Stimulated activated CD4-positive, alpha-beta T cell treated with anti-CD3 and anti-CD28 coated beads, Interleukin-4, amount 100 ng/mL, for 48 hours (primary cell): ENCODE data around the gene SLC25A34.

Source experiments
- DNase-seq, 2 donors: peaks; one replicate each; pipeline ENCODE4 v3.0.0-alpha.2; 2020; ENCODE audit warnings: low read depth in 2 of 2

SLC25A34 gene

DNA sequence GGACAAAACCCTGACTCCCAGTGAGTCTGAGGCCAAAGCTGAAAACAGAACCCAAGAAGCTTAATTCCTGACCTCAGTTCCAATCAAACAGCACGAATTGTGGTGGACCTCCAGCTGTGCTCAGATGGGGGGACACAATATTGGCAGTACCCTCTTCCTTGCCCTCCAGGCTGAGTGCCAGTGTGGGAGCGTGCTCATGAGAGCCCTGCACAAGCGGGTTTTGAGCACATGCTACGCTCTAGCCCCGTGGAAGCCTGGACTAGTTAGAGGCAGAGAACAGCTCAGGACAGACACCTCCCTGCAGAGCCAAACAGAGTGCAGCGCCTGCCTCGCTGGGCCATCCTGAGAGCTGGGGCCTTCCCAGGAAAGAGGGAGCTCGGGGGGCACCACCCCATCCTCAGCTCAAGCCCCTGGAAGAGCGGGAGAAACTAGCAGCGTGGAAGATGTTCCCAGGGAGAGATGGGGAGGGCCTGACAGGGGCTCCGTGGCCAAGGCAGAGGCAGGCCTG lies 2.8 kb upstream of the SLC25A34 start:
- no peak for DNase-seq

GRCh38 chr1:15733726-15734226 lies 2.3 kb upstream of the SLC25A34 start:
- no peak for DNase-seq

GRCh38 chr1:15734296-15734695 lies 1.8 kb upstream of the SLC25A34 start:
- DNase-seq, result no peak

- no peak for DNase-seq
These were observed 1.2 kb upstream of the SLC25A34 start for GRCh38 chr1:15734901-15735300.

GRCh38 chr1:15735304-15736037 lies 587 bp upstream of the SLC25A34 start:
- no peak for DNase-seq

GRCh38 chr1:15736892-15737261 lies 819 bp downstream of the SLC25A34 start:
- no peak for DNase-seq

GRCh38 chr1:15737324-15738319 lies 1.6 kb downstream of the SLC25A34 start:
- no peak for DNase-seq

GRCh38 chr1:15738416-15739113 lies 2.5 kb downstream of the SLC25A34 start:
- no peak for DNase-seq

- DNase-seq, result no peak
These were observed 3.2 kb downstream of the SLC25A34 start for GRCh38 chr1:15739259-15739658.

GRCh38 chr1:15739745-15740144 lies 3.7 kb downstream of the SLC25A34 start:
- DNase-seq, result no peak

DNA sequence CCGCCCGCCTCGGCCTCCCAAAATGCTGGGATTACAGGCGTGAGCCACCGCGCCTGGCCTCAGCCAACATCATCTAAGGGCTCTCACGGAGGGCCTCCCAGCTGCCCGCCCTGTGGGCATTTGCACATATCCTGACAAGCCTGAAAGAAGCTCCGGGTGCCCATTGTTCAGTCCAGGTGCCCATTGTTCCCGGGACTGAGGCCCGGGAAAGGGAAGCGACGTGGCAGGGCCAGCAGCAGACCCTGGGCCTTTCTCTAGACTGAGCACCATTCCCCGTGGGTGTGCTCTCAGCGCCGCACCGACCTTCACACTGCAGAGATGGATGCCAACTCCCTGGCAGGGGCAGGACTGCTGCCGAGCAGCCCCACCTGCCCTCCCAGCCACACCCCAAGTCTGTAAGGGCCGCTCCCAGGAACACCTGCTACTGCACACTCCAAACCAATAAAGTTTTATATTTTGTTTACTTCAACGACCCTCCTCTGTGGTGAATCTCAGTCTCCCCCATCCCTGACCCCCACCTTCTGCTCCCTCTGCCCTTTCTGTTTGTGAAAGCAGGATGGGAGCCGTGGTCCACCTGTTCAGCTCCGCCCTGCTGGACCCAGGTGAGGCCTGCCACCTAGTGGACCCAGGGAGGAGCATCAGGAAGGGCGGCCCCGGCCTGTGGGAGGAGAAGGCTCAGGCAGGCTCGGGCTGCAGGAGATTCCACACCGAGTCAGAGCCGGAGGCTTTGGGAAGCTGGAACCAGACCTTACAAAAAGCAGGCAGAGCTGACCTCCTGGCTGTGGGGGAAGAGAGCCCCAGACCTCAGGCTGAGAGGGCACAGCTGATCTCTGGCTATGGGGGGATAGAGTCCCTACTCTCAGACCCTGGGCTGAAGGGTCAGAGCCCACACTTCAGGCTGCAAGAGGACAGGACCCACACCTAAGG lies 5.1 kb downstream of the SLC25A34 start:
- DNase-seq, result peak; percentile 61 to 67

DNA sequence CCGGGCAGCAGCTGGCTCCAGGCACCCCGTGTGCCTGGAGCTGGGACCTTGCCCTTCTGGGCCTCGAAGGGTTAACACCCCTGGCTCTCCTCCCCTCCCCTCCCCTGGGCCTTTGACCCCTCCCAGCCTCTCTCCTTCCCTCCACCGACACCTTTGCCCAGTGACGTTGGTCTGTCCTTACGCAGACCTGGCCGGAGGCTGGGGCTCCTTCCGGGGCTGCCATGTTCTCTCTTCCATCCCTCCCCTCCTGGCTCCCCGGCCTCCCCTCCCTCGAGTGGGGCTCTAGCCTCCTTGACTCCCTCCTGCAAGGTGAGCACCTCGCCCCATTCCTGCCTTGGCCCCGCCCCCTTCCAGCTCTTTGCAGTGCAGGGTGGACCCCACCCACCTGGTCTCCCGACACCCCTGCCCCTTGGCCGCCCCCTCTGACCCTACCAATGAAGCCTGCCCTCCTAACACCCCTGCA lies 6.3 kb downstream of the SLC25A34 start, which contains the start of gene TMEM82:
Gene TMEM82 (plus strand): TSS at position 161 of the 463 bp plus-strand sequence. CDS start 61 bp downstream, at position 222.
- no peak for DNase-seq

DNA sequence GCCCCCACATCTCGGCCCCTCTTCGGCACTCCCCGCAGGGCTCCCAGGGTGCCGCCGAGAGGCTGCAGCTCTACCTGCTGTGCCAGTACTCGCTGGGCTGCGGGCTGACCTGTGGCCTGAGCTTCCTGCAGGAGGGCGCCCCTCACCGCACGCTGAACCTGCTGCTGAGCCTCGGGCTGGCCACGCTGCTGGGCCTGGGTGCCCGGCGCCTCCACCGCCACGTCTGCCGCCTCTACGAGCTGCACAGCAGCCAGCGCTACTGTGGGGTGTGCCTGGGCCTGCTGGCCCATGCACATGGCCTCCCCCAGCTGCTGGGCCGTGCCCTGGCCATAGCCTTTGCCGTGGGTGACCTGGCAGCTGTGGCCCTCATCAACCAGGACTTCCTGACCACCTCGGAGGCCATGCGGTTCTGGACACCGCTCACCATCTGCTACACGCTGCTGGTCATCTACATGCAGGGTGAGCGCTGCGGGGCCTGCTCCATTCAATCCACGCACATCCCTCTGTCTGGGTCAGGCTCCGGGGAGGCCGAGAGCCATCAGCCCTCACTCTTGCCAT lies 8.1 kb downstream of the SLC25A34 start:
- no peak for DNase-seq

DNA sequence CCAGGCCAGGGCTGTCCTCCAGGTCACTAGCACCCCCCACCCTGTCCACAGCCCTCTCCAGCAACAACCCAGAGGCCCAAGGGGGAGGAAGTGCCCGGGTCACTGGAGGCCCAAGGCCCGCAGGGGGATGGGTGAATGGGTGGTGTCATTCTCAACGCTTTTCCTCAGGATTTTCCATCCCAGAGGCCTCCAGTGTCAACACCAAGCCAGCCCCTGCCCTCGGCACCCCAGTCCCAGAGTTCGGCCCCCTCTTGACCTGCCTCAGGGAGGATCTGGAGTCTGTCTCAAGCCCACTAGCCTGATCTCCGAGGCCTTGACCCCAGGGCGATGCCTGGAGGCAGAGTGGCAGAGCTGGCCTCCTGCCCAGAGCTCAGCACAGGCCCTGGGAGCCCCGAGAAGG lies 11.3 kb downstream of the SLC25A34 start:
- no peak for DNase-seq

GRCh38 chr1:15748264-15748663 lies 12.2 kb downstream of the SLC25A34 start:
- no peak for DNase-seq

- DNase-seq, result no peak
These were observed 12.8 kb downstream of the SLC25A34 start for GRCh38 chr1:15748690-15749398.

DNA sequence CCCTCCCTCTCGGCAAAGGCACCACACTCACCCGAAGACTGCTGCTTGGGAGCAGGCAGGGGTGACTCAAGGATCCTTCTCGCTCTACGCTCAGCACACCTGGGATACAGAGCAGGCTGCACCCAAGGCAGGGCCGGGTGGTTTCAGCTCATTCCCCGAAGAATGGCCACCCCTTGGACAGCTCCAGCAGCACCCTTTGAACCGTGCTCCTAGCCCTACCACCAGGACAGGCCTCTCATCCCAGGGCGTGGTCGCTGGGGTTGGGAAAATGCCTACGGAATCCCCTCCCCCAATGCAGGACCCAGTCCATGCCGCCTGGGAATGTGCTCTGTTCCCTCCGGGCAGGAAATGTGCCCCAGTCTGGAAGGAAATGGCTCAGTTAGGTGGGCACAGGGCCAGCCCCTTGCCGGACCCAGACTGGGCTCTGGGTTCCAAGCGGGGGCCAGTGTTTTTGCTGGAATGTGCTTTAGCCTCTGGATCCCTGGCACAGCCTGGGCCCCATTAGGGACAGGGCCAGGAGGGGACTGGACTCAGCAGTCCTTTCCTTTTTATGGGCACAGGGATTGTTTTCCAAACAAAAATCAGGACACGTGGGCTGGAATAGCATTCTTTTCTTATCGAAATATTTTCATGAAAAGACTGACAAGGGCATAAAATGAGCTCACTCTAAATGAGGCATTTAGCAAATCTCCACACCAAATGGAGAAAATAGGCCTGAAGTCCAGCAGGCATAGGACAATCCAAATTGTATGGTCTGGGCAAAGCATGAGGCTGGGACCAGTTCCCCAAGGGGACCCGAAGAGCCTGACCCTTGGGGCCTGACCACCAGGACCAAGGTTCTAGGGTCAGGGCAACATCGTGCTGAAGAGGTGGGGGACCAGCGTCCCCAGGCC lies 13.6 kb downstream of the SLC25A34 start:
- no peak for DNase-seq

- no peak for DNase-seq
These were observed 14.9 kb downstream of the SLC25A34 start for GRCh38 chr1:15750924-15751323.
